Stimulated activated naive CD8-positive, alpha-beta T cell treated with anti-CD3 and anti-CD28 coated beads, Interleukin-15, Interleukin-2, amounts not matched to agents 100 U/mL and 50 U/mL, for 24 hours (primary cell): Measurements from ENCODE around the gene ACOT12.
"Not testable (repeated sequence)": the region's sequence is repeated elsewhere in the genome, so short reads cannot be mapped to it uniquely, and the experiment has no call there.

Source experiments
- ATAC-seq: fragments of 150-1000 bp; cut with Tn5 transposase; one replicate; pipeline ENCODE4 v1.10.0; 2021
- DNase-seq: peaks from one replicate; pipeline ENCODE4 v3.0.0; 2021

Gene ACOT12

GRCh38 chr5:81337803-81338202, 56.1 kb downstream of the ACOT12 start:
- DNase-seq: no peak
- ATAC-seq: no peak

DNA sequence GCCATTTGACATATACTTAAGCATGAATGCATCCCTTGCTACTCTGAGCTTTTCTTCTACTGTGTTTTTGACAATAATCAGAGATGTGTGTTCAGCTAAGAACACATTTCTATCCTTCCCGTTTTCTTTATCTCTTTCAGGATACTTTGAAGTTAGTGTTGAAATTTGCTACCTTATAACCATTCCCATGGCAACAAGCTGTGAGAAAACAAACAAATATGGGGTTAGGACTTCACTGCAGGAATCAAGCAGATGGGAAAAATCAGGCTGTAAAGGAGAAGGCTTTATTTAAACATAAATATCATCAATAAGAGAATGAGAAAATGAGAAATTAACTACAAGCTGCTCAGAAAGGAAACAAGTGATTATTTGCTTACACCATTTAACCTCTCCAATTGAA, 57.4 kb downstream of the ACOT12 start:
- ATAC-seq (no peak), DNase-seq (no peak)

DNA sequence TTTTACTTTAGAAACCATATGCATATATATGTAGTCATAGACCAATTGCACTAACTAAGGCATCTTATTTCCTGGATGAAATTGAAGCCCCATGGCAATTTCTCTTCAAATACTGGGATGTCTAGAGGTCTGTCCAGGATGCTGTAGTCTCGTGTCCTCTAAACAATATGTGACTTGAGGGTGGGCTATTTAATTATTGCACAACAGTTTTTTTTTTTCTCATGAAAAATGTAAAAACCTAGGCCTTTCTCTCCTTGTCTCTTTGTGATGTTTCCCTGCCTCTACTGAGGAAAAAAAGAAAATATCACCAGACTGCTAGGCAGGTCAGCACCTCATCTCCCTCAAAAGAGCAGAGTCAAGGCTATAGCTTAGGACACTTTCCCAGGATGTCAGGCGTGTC, 58.0 kb downstream of the ACOT12 start:
- no peak for ATAC-seq
- DNase-seq: no peak

- ATAC-seq (no peak), DNase-seq (no peak)
Measured at GRCh38 chr5:81334304-81335061, 59.5 kb downstream of the ACOT12 start.

- DNase-seq: no peak
- peak; percentile 43 for ATAC-seq
Measured at GRCh38 chr5:81326554-81326953, 67.4 kb downstream of the ACOT12 start.

DNA sequence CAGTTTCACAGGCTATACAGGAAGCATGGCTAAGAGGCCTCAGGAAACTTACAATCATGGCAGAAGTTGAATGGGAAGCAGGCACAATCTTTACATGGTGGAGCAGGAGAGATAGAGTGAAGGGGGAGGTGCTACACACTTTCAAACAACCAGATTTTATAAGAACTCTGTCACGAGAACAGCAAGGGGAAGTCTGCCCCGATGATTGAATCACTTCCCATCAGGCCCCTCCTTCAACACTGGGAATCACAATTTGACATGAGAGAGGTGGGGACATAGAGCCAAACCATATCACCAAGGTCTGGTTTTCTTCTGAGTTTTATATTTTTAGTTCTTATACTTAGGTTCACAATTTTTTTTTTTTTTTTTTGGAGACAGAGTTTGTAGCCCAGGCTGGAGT, 76.4 kb downstream of the ACOT12 start:
- ATAC-seq (no peak), DNase-seq (no peak)

DNA sequence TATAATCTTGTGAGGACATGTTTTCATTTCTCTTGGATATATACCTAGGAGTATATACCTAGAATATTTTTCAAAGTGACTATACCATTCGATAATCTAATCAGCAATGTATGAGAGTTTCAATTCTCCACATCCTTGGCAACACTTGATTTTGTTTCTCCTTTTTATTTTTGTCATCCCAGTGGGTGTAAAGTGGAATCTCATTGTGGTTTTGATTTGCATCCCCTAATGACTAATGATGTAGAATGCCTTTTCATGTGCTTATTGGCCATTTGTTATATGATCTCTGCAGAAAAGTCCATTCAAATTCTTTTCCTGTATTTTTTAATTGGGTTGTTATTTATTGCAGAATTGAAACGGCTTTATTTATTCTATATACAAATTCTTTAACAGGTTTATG, 77.4 kb downstream of the ACOT12 start:
- DNase-seq (no peak), ATAC-seq (no peak)

- ATAC-seq (no peak), DNase-seq (no peak)
Measured at GRCh38 chr5:81315830-81316229, 78.1 kb downstream of the ACOT12 start.

DNA sequence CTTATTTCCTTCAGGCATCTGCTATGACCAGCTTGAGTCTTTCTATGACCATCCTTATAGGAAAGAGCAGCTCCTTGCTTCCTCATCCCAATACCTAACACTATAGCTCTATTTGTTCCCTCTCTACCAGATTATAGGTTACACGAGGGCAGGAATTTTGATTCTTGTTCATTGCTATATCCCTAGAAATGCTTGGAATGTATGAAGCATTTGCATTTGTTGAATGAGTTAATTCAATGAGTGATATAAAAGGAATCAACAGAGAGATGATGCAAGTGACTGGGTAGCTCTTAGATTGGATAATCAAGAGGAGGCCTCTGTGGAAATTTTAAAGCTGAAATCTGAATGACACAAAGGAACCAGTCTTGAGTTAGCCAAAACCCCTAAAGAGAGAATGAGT, 78.6 kb downstream of the ACOT12 start:
- no peak for DNase-seq
- ATAC-seq: no peak

GRCh38 chr5:81314581-81314980, 79.4 kb downstream of the ACOT12 start:
- ATAC-seq (no peak), DNase-seq (no peak)

GRCh38 chr5:81313686-81314085, 80.2 kb downstream of the ACOT12 start:
- no peak for DNase-seq
- no peak for ATAC-seq

DNA sequence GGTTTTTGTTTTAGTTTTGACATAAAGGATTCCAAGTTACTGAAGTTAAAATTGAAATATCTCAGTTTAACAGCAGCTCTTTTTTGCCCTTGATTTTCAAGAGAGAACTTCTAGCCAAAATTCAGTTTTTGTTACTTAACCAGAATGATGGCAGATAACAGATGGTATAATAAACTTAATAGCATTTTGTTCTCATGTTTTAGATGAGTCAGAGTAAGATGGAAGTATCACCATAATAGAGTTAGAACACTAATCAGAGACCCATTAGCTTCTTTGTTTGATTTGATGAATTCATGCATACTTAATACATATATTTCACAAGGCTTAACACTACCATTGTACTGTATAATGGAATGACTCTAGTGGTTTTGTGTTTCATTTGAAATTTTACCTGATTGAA, 80.7 kb downstream of the ACOT12 start:
- DNase-seq (no peak), ATAC-seq (no peak)

GRCh38 chr5:81310402-81311063, 83.4 kb downstream of the ACOT12 start:
- DNase-seq (no peak), ATAC-seq (no peak)

GRCh38 chr5:81308836-81309235, 85.1 kb downstream of the ACOT12 start:
- DNase-seq (no peak), ATAC-seq (no peak)

- ATAC-seq: no peak
- DNase-seq: no peak
Measured at GRCh38 chr5:81305785-81306184, 88.1 kb downstream of the ACOT12 start.

DNA sequence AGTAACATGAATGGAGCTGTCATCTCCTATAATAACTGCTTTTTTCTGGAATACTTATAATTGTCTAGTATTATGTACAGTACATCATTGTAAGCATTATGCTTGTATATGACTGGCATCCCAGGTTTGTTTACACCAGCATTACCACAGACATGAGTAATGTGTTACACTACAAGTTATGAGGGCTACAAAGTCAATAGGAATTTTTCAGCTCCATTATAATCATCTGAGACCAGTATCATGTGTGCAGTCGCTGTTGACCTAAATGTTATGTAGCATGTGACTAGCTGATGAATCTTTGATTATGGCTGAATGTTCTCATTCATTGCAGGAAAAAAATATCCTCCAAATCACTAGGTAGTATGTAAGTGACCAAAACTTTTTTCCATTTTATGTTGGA, 90.4 kb downstream of the ACOT12 start:
- no peak for ATAC-seq
- DNase-seq: no peak

- ATAC-seq (no peak), DNase-seq (no peak)
Measured at GRCh38 chr5:81302596-81302995, 91.3 kb downstream of the ACOT12 start.

- DNase-seq (peak; percentile 93), ATAC-seq (peak; percentile 96)
Measured at GRCh38 chr5:81301271-81302015, 92.5 kb downstream of the ACOT12 start, which contains the start of gene ZCCHC9. Gene ZCCHC9, plus strand, starts transcription at chr5:81301587. Its CDS starts 3,171 bp downstream, at chr5:81304758.

DNA sequence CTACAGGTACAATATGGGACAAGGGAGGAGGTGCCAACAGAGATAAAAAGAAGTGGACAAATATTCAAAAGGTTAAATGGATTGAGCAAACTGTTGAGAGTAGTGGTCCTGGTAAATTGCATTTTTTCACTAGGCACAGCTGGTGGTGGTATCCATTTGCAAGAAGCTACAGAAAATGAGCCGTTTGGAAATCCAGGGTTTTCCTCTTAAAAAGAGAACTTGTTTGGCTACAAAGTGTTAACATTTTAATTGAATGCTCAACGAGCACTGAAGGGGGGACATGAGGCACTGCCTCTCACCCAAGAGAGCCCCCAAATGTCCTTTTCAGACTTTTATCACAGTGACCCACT, 93.0 kb downstream of the ACOT12 start:
- peak; percentile 6 for ATAC-seq
- DNase-seq: no peak

DNA sequence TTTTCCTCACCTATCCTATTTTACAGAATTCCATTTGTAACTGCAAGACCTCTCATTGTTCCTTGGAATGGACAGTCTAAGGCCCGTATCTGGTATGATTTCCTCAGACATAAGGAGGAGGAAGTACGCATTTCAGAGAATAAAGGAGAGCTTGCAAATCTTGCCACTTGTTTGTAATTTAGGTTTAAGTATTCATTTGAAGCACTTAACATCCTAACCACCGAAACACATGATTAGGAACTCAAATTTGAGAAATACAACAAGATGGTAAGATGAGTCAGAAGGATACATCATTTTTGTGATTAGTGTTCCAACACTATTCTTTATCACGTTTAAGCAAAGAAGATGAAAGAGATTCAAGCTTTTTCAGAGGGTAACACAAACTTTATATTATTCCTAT, 96.4 kb downstream of the ACOT12 start:
- DNase-seq (no peak), ATAC-seq (no peak)

DNA sequence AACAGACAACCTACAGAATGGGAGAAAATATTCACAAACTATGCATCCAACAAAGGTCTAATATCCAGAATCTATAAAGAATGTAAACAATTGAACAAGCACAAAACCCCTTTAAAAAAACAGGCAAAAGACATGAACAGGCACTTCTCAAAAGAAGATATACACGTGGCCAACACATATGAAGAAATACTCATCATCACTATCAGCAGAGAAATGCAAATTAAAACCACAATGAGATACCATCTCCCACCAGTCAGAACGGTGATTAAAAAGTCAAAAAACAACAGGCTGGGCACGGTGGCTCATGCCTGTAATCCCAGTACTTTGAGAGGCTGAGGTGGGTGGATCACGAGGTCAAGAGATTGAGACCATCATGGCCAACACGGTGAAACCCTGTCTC, 99.9 kb downstream of the ACOT12 start:
- ATAC-seq: peak; percentile 67
- not testable (repeated sequence) for DNase-seq

DNA sequence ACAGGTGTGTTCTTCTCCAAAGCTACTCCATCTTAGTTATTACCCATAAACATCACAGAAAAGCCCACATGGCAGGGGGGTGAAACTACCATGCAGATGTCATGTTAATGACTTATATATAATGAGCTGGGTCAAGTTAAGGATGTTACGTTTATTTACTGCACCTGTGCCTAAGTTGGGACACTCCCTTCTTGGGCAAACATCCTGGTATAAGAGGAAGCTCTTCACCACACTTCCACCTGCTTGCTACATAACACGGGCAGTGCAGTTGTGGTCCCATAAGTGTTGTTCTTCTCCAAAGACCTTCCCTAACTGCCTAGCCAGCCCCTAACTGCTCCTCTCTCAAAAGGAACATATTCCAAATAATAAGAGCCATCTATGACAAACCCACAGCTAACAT, 101.8 kb downstream of the ACOT12 start:
- ATAC-seq (no peak), DNase-seq (no peak)

- DNase-seq (no peak), ATAC-seq (no peak)
Measured at GRCh38 chr5:81290146-81290545, 103.8 kb downstream of the ACOT12 start.
